ENCODE measurements around the gene FLRT1. TPM values are rescaled to one million over a fixed set of nuclear protein-coding genes. Genes with fewer than 3 reads are reported as not detected.

Gene FLRT1
- total RNA-seq, 1 donor from 2014 or later, result 0.26 TPM

DNA sequence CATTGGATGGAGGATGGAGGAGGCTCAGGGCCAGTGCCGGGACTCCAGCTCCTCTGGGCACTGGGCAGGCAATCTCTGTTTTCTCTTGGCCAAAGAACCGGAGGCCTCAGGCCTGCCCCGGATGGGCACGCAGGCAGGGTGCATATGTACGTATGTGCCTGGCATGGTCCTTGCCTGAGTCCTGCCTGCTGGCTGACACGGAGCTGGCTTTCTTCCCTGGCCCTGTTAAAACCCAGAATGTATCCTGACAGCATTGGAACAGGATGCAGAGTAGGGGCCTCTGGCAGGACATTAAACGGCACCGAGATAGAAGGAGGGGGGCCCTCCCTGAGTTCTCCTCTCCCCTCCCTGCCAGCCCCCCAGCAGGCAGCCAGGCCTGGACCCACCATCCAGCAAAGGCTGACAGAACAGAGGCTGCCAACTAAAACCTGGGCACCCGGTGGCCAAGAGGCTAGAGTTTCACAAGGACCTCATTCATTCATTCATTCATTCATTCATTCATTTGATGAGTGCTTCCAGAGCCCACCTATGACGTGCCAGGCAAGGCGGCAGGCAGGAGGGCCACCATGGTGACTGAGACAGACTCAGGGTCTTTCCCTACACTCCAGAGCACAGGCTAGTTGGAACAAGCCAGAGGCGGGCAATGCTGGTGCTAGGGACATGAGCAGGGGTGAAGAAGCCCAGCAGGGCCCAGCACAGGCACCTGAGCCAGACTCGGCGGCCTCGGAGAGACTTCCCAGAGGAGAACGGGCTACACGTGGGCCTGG, 28.8 kb downstream of the FLRT1 start:
- DNase-seq (ENCODE audit: low read depth) (peak; percentile 76), FAIRE-seq (no peak)
- Histone ChIP-seq H3K27me3 (ENCODE audit: control insufficient read depth, insufficient read depth, low read length) (peaks cover 4% of the 10 kb centered on the region), H3K36me3 (ENCODE audit: control insufficient read depth, insufficient read depth, low read length) (no peaks in the 10 kb centered on the region), H3K4me3 (ENCODE audit: low read depth, low read length) (no peak overlapping the region)
- TF ChIP-seq, protein P1, sequence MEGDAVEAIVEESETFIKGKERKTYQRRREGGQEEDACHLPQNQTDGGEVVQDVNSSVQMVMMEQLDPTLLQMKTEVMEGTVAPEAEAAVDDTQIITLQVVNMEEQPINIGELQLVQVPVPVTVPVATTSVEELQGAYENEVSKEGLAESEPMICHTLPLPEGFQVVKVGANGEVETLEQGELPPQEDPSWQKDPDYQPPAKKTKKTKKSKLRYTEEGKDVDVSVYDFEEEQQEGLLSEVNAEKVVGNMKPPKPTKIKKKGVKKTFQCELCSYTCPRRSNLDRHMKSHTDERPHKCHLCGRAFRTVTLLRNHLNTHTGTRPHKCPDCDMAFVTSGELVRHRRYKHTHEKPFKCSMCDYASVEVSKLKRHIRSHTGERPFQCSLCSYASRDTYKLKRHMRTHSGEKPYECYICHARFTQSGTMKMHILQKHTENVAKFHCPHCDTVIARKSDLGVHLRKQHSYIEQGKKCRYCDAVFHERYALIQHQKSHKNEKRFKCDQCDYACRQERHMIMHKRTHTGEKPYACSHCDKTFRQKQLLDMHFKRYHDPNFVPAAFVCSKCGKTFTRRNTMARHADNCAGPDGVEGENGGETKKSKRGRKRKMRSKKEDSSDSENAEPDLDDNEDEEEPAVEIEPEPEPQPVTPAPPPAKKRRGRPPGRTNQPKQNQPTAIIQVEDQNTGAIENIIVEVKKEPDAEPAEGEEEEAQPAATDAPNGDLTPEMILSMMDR (IDR thresholded peaks at IDR 0.05; ENCODE audit: insufficient read depth, low read length, severe bottlenecking), result no peak

DNA sequence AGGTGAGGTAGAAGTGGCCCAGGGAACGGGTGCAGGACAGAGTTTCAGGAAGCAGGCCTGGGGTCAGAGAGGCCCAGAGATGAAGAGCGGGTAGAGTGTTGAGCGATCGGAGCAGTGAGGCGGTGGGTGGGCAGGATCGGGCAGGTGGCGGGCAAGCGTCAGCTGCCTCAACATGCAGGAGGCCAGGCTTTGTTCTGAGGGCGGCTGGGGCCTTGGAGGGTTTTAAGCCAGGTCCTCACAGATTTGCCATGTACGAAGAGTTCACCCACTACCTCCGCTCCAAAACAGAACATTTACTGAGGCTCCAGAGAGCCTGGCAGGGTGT, 29.4 kb downstream of the FLRT1 start:
- DNase-seq (ENCODE audit: low read depth), result peak; percentile 69
- Histone ChIP-seq H3K36me3 (ENCODE audit: control insufficient read depth, insufficient read depth, low read length) (no peaks in the 10 kb centered on the region), H3K4me3 (ENCODE audit: low read depth, low read length) (no peak overlapping the region), H3K27me3 (ENCODE audit: control insufficient read depth, insufficient read depth, low read length) (peaks cover 4% of the 10 kb centered on the region)
- TF ChIP-seq, protein P1 (IDR thresholded peaks at IDR 0.05; ENCODE audit: insufficient read depth, low read length, severe bottlenecking), result no peak
- no peak for FAIRE-seq

DNA sequence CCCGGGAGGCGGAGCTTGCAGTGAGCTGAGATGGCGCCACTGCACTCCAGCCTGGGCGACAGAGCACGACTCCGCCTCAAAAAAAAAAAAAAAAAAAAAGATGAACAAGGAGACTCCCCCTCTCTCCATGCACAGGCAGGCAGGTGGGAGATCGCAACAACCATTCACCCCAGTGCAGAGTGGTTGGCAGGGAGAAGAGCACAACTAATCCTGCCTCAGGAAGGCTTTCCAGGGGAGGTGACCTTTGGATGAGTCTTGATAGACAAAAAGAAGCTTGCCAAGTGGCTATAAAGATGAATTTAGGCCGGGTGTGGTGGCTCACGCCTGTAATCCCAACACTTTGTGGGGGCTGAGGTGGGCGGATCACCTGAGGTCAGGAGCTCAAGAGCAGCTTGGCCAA, 30.0 kb downstream of the FLRT1 start:
- Histone ChIP-seq H3K36me3 (ENCODE audit: control insufficient read depth, insufficient read depth, low read length) (no peaks in the 10 kb centered on the region), H3K27me3 (ENCODE audit: control insufficient read depth, insufficient read depth, low read length) (peaks cover 4% of the 10 kb centered on the region), H3K4me3 (ENCODE audit: low read depth, low read length) (no peak overlapping the region)
- FAIRE-seq, result no peak
- TF ChIP-seq, protein P1 (IDR thresholded peaks at IDR 0.05; ENCODE audit: insufficient read depth, low read length, severe bottlenecking), result no peak
- DNase-seq (ENCODE audit: low read depth), result no peak

GRCh38 chr11:64067230-64067993, 31.7 kb downstream of the FLRT1 start:
- FAIRE-seq, result no peak
- Histone ChIP-seq H3K36me3 (ENCODE audit: control insufficient read depth, insufficient read depth, low read length) (no peaks in the 10 kb centered on the region), H3K4me3 (ENCODE audit: low read depth, low read length) (no peak overlapping the region), H3K27me3 (ENCODE audit: control insufficient read depth, insufficient read depth, low read length) (peaks cover 2% of the 10 kb centered on the region)
- no peak for DNase-seq (ENCODE audit: low read depth)
- TF ChIP-seq, protein P1 (IDR thresholded peaks at IDR 0.05; ENCODE audit: insufficient read depth, low read length, severe bottlenecking), result no peak

DNA sequence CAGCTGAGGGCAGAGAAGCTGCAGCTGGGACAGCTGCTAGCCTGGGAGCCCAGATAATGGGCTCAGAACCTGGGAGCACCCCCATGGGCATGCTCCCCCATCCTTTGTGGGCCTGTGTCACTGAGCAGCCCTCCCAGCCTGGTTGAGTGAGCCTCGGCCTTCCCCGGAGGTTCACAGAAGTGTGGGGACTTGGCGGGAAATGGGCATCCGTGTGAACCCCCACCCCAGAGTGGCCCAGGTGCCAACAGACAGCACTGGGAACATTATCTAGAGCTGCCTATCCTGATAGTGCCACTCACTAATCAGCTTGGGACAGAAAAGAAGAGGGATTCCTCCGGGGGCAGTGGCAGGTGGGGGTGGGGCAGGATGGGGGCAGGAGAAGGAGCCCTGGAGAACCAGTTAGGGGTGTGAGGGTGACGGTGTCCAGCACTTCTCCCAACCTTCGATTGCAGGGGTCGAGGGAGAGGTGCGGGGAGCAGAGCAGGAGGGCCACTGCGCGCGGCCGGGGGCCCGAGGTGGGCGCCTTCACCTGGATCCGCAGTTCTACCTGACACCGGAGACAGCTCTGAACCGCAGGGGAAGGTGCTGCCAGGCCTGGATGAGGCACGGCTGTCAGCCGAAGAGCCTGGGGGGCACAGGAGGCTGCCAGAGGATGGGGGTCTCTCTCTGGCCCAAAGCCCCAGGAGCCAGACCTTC, 33.1 kb downstream of the FLRT1 start:
- Histone ChIP-seq H3K4me3 (ENCODE audit: low read depth, low read length) (no peak overlapping the region), H3K27me3 (ENCODE audit: control insufficient read depth, insufficient read depth, low read length) (peaks cover 2% of the 10 kb centered on the region), H3K36me3 (ENCODE audit: control insufficient read depth, insufficient read depth, low read length) (no peaks in the 10 kb centered on the region)
- DNase-seq (ENCODE audit: low read depth) (no peak), FAIRE-seq (no peak)
- TF ChIP-seq, protein P1 (IDR thresholded peaks at IDR 0.05; ENCODE audit: insufficient read depth, low read length, severe bottlenecking), result no peak

Data from bronchial epithelial cell (primary cell).